ENCODE measurements around the gene NEO1.

The NEO1 gene

GRCh38 chr15:73305331-73306211, 253.3 kb downstream of the NEO1 start:
- no peak for TF ChIP-seq JUND (IDR thresholded peaks at IDR 0.05; ENCODE audit: low read depth)
- DNase-seq (ENCODE audit: low read depth in 1 of 2, low spot score in 1 of 2), result peak; percentile 71 to 85
- in situ Hi-C loops (cut with HindIII; ENCODE audit: low pct_unique_long_range_greater_than_20kb, low sequenced_read_pairs), result no loop called here

GRCh38 chr15:73308305-73308704, 256.0 kb downstream of the NEO1 start:
- TF ChIP-seq JUND (IDR thresholded peaks at IDR 0.05; ENCODE audit: low read depth), result no peak
- no peak for DNase-seq (ENCODE audit: low read depth in 1 of 2, low spot score in 1 of 2)
- in situ Hi-C loops (cut with HindIII; ENCODE audit: low pct_unique_long_range_greater_than_20kb, low sequenced_read_pairs), result no loop called here

- in situ Hi-C loops (cut with HindIII; ENCODE audit: low pct_unique_long_range_greater_than_20kb, low sequenced_read_pairs), result no loop called here
- no peak for TF ChIP-seq JUND (IDR thresholded peaks at IDR 0.05; ENCODE audit: low read depth)
Observed at GRCh38 chr15:73313861-73314260, 261.6 kb downstream of the NEO1 start.

GRCh38 chr15:73317651-73318462, 265.6 kb downstream of the NEO1 start:
- DNase-seq (ENCODE audit: low read depth in 1 of 2, low spot score in 1 of 2), result no peak
- no peak for TF ChIP-seq JUND (IDR thresholded peaks at IDR 0.05; ENCODE audit: low read depth)
- in situ Hi-C loops (cut with HindIII; ENCODE audit: low pct_unique_long_range_greater_than_20kb, low sequenced_read_pairs), result no loop called here

More at GRCh38 chr15:73313861-73314260, 261.6 kb downstream of the NEO1 start:
- DNase-seq (ENCODE audit: low read depth in 1 of 2, low spot score in 1 of 2), result no peak

- no peak for TF ChIP-seq JUND (IDR thresholded peaks at IDR 0.05; ENCODE audit: low read depth)
- DNase-seq (ENCODE audit: low read depth in 1 of 2, low spot score in 1 of 2), result no peak
- in situ Hi-C loops (cut with HindIII; ENCODE audit: low pct_unique_long_range_greater_than_20kb, low sequenced_read_pairs), result no loop called here
Observed at GRCh38 chr15:73318463-73319351, 266.4 kb downstream of the NEO1 start.

GRCh38 chr15:73319460-73320245, 267.4 kb downstream of the NEO1 start:
- in situ Hi-C loops (cut with HindIII; ENCODE audit: low pct_unique_long_range_greater_than_20kb, low sequenced_read_pairs), result no loop called here
- TF ChIP-seq JUND (IDR thresholded peaks at IDR 0.05; ENCODE audit: low read depth), result no peak
- no peak for DNase-seq (ENCODE audit: low read depth in 1 of 2, low spot score in 1 of 2)

GRCh38 chr15:73320619-73321180, 268.4 kb downstream of the NEO1 start:
- TF ChIP-seq JUND (IDR thresholded peaks at IDR 0.05; ENCODE audit: low read depth), result no peak
- no peak for DNase-seq (ENCODE audit: low read depth in 1 of 2, low spot score in 1 of 2)
- in situ Hi-C loops (cut with HindIII; ENCODE audit: low pct_unique_long_range_greater_than_20kb, low sequenced_read_pairs), result no loop called here

GRCh38 chr15:73321496-73322450, 269.5 kb downstream of the NEO1 start:
- in situ Hi-C loops (cut with HindIII; ENCODE audit: low pct_unique_long_range_greater_than_20kb, low sequenced_read_pairs), result no loop called here
- DNase-seq (ENCODE audit: low read depth in 1 of 2, low spot score in 1 of 2), result no peak
- no peak for TF ChIP-seq JUND (IDR thresholded peaks at IDR 0.05; ENCODE audit: low read depth)

- no peak for TF ChIP-seq JUND (IDR thresholded peaks at IDR 0.05; ENCODE audit: low read depth)
- no peak for DNase-seq (ENCODE audit: low read depth in 1 of 2, low spot score in 1 of 2)
- in situ Hi-C loops (cut with HindIII; ENCODE audit: low pct_unique_long_range_greater_than_20kb, low sequenced_read_pairs), result no loop called here
Observed at GRCh38 chr15:73322665-73323373, 270.6 kb downstream of the NEO1 start.
